NCI-H82 treated with DMSO at 0.1 percent for 48 hours (cell line): ENCODE data around the gene HRCT1.

Experiments
- DNase-seq: peaks from one replicate; lab custom pipeline; 2025; ENCODE audit not compliant: unreplicated experiment; lab: John Stamatoyannopoulos, UW

Gene HRCT1

DNA sequence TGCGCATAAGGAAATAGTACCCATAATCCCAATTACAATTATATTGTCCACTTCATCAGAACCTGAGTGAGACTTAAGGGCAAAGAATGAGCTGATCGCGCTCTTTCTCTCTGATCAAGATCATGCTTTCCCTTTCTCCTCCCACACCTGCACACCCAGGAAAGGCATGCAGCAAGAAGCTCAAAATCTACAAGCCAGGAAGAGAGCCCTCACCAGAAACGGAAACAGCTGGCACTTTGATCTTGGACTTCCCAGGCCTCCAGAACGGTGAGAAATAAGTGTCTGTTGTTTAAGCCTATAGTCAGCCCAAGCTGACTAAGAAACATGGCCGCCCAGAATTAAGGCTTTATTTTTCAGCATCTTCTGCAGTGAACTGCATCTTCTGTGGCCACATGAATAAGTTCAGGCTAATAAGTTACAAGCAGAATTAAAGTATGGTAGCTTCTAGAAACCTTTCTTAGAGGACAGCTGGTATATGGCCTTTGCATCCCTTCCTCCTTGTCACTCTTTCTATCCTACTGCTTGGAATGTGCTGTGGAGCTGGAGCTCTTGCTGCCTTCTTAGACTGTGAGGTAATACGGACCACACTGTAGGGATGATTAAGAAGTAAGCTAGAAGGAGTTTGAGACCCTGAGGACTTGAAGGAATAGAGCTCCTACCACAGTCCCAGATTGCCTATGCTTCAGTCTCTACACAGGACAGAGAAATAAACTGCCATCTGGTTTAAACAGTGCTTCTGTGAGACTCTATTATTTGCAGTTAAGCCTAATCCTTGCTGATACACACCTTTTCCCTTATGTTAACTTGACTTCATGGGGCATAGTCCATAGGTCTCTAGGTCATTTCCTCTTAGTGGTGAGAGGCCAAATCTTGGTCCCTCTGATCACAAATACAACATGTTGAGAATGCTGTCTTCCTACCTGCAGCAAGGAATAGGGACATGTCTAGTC lies 34.7 kb downstream of the HRCT1 start:
- peak; percentile 15 for DNase-seq

DNA sequence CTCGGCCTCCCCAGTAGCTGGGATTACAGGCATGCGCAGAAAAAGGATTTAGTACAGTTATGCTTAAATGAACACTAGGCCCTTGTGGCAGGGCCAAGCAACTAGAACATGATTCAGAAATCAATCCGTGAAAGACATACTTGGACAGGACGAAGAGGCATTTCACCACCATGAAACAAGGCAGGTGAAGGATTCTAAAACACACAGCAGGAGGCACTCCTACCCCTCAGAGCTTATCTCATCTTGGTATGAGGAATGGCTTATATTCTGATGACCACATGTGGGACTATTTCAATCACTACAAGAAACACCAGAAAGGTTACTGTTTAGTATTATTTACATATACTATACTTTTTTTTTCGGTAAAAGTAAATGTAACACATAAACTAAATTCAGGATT lies 36.3 kb downstream of the HRCT1 start:
- no peak for DNase-seq

DNA sequence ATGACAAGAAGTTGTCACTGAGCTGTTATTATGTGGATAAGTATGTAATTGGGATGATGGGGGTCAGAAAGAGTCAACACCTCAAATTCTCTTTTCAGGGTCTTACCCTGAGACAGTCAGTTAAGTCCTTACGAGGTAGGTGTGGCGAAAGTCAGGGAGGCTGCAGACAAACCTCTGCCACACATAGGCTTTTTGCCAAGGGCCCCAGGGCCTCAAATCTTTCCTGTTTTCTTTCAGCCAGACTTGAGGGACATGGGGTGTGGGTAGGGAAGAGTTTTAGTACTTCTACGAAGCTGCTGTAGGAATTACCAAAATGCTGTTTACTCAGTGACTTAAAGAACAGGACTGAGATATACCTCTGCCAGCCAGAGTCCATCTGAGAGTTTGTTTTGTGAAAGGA lies 38.2 kb downstream of the HRCT1 start:
- no peak for DNase-seq

GRCh38 chr9:35944841-35945240 lies 38.8 kb downstream of the HRCT1 start:
- DNase-seq: no peak

GRCh38 chr9:35945341-35946018 lies 39.5 kb downstream of the HRCT1 start:
- DNase-seq: peak; percentile 85

GRCh38 chr9:35948451-35948850 lies 42.4 kb downstream of the HRCT1 start:
- DNase-seq: no peak

DNA sequence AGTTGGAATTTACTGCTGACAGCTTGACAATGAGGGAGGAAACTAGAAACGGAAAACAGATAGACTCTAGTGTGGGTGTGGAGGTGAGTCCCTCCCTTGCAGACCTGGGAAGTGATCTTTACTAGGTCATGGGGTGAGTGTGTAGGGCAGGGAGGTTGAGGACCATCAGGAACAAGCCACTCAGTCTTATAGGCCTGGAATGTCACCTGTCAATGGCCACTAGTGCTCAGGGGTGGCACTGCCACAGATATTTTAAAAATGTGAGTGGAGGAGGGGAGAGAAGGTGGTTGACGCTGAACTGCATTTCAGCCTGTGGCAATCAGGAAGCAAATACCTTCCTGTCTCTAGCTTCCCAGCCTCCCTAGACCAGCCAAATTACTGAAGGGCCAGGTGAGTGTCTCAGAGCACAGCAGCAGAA lies 42.9 kb downstream of the HRCT1 start:
- DNase-seq: no peak

- DNase-seq: no peak
Observed at GRCh38 chr9:35951736-35952135, 45.7 kb downstream of the HRCT1 start.

DNA sequence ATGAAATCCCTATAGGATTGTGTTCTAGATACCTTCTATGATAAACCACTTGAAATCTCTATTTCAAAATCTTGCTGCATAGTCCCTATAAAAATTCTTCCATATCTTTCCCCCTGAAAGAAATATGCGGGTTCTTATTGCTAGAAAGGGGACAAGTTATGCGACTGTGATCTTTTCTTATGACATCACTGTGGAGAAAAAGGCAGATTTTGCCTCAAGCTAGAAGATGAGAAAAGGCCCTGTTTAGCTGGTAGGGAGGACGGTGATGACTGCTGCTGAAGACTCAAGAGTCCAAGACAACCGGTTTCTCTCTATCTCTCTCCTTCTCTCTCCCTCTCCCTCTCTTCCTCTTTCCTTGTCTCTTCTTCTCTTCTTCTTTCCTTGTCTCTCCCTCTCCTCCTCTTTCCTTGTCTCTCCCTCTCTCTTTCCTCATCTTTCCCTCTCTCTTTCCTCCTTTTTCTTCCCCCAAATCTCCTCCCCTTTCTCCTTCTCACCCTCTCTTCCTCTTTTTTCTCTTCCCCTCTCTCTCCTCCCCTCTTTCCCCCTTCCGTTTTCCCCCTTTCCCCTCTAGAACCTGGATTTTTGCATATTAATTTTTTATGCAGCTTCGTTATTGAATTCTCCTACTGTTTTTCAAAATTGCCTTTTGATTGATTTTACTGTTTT lies 46.7 kb downstream of the HRCT1 start:
- no peak for DNase-seq

- DNase-seq: peak; percentile 38
Observed at GRCh38 chr9:35954942-35955546, 49.0 kb downstream of the HRCT1 start.

DNA sequence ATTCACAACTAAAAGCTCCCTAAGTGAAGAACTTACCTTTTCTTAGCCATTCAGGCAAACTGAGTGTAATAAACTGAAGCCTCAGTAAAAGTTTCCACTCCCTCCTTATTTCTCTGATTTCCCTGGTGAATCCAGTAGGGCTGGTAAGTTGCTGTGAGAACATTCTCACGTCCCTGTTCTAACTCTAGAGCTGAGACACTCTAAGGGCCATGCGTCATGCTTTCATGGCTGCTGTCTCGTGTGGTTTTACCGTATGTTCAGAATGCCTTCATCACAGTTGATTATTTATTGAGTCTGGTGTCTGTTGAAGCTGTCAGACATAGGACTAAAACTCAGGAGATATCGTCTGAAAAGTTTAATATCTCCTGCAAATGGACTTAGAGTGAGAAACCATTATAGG lies 50.6 kb downstream of the HRCT1 start:
- DNase-seq: no peak
